Tibial nerve (tissue), 3 donors: ENCODE measurements around the gene SELENBP1.

Experiments used
- POLR2A ChIP-seq, 2 donors: fragments of 450-650 bp; IDR thresholded peaks; one replicate each; pipeline ENCODE4 v1.6.1; 2017; ENCODE audit warnings: antibody characterized with exemption in 2 of 2, mild to moderate bottlenecking in 2 of 2, moderate library complexity in 2 of 2
- TF ChIP-seq, protein P1 (sequence below), 5 experiments: fragments of 200-600 bp in 3 of 5; fragments of 450-650 bp in 2 of 5; sonication (generic) in 3 of 5; IDR thresholded peaks; one replicate each; pipeline ENCODE4 v1.5.1; 2016 to 2019; ENCODE audit warnings: antibody characterized with exemption in 5 of 5, mild to moderate bottlenecking in 3 of 5, moderate library complexity in 2 of 5

DNA sequence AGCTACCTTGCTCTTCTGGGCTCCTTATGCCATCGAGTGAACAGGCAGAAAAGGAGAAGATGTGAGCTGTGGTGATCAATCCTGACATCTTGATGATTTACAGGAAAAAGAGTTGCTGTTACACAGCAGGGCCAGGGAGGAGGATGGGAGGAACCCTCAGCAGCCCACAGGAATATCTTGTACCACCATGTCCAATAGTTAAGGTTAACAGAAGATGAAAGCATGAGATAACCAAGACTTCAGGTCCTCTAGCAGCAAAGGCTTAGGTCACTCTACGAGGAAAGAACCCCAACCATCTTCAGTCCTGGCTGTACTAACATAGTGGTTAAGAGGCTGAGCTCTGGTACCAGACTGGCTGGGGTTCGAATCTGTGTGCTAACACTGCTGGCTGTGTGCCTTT, 12.1 kb upstream of the SELENBP1 start:
- TF ChIP-seq, protein P1, sequence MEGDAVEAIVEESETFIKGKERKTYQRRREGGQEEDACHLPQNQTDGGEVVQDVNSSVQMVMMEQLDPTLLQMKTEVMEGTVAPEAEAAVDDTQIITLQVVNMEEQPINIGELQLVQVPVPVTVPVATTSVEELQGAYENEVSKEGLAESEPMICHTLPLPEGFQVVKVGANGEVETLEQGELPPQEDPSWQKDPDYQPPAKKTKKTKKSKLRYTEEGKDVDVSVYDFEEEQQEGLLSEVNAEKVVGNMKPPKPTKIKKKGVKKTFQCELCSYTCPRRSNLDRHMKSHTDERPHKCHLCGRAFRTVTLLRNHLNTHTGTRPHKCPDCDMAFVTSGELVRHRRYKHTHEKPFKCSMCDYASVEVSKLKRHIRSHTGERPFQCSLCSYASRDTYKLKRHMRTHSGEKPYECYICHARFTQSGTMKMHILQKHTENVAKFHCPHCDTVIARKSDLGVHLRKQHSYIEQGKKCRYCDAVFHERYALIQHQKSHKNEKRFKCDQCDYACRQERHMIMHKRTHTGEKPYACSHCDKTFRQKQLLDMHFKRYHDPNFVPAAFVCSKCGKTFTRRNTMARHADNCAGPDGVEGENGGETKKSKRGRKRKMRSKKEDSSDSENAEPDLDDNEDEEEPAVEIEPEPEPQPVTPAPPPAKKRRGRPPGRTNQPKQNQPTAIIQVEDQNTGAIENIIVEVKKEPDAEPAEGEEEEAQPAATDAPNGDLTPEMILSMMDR (IDR thresholded peaks at IDR 0.05), result no peak
- no peak for TF ChIP-seq POLR2A (IDR thresholded peaks at IDR 0.05)
